Keratinocyte (primary cell): ENCODE results near the gene RIPK1. TPM values are rescaled to one million over a fixed set of nuclear protein-coding genes. Genes with fewer than 3 reads are reported as not detected.

Experiments used
- DNase-seq: peaks from one replicate; pipeline ENCODE4 v3.0.0-alpha.2; 2011; ENCODE audit warnings: low read depth, missing footprints, low spot score
- FAIRE-seq: peaks from 2 replicates; lab custom pipeline; 2011; peaks lifted over from hg19 to GRCh38; lab: Jason Lieb, UNC
- H2AFZ ChIP-seq: 2 replicates; pipeline ENCODE4 v1.6.0; 2012; ENCODE audit warnings: low read length, control low read depth, inconsistent platforms; ENCODE audit not compliant: control insufficient read depth
- H3K27ac ChIP-seq: 2 replicates; pipeline ENCODE4 v1.5.1; 2011; ENCODE audit warnings: low read length; ENCODE audit not compliant: control insufficient read depth, insufficient read depth
- H3K27me3 ChIP-seq: 3 replicates; pipeline ENCODE4 v1.6.0; 2011; ENCODE audit warnings: low read length; ENCODE audit not compliant: control insufficient read depth, insufficient read depth; ENCODE audit errors: extremely low read depth
- H3K36me3 ChIP-seq, 2 experiments: 2 replicates in 1 of 2; 3 replicates in 1 of 2; pipeline ENCODE4 v1.5.1; 2011; ENCODE audit warnings: low read length in 2 of 2, mild to moderate bottlenecking in 1 of 2; ENCODE audit not compliant: control insufficient read depth in 2 of 2, insufficient read depth in 2 of 2; ENCODE audit errors: extremely low read depth in 1 of 2
- H3K4me1 ChIP-seq: 3 replicates; pipeline ENCODE4 v1.5.1; 2011; ENCODE audit warnings: low read length; ENCODE audit not compliant: control insufficient read depth, insufficient read depth; ENCODE audit errors: extremely low read depth
- H3K4me2 ChIP-seq: 3 replicates; pipeline ENCODE4 v1.6.0; 2011; ENCODE audit warnings: low read depth, low read length; ENCODE audit not compliant: control insufficient read depth, insufficient read depth; ENCODE audit errors: extremely low read depth
- H3K4me3 ChIP-seq, 3 experiments: fragments of 200-600 bp in 1 of 3; sonication (generic) in 1 of 3; 2 replicates in 2 of 3; 3 replicates in 1 of 3; pipeline ENCODE4 v1.5.1; 2011 to 2016; ENCODE audit warnings: low read length in 3 of 3, mild to moderate bottlenecking in 3 of 3, control low read depth in 2 of 3, inconsistent platforms in 1 of 3, low read depth in 1 of 3, mixed read lengths in 1 of 3, mixed run types in 1 of 3, moderate library complexity in 1 of 3; ENCODE audit not compliant: control insufficient read depth in 2 of 3, insufficient read depth in 2 of 3; ENCODE audit errors: extremely low read depth in 1 of 3
- H3K79me2 ChIP-seq: 2 replicates; pipeline ENCODE4 v1.6.0; 2012; ENCODE audit warnings: low read length; ENCODE audit not compliant: control insufficient read depth, insufficient read depth
- H3K9ac ChIP-seq: 3 replicates; pipeline ENCODE4 v1.6.0; 2011; ENCODE audit warnings: low read length; ENCODE audit not compliant: control insufficient read depth, insufficient read depth; ENCODE audit errors: extremely low read depth
- H3K9me1 ChIP-seq: 3 replicates; pipeline ENCODE4 v1.6.0; 2011; ENCODE audit warnings: low read length; ENCODE audit not compliant: control insufficient read depth, insufficient read depth; ENCODE audit errors: extremely low read depth
- H3K9me3 ChIP-seq: 2 replicates; pipeline ENCODE4 v1.5.1; 2012; ENCODE audit warnings: low read depth, low read length; ENCODE audit not compliant: control insufficient read depth
- H4K20me1 ChIP-seq: 3 replicates; pipeline ENCODE4 v1.6.0; 2011; ENCODE audit warnings: low read length; ENCODE audit not compliant: control insufficient read depth, insufficient read depth; ENCODE audit errors: extremely low read depth
- CTCF ChIP-seq, 3 experiments: IDR thresholded peaks in 1 of 3; conservative IDR thresholded peaks in 1 of 3; optimal IDR thresholded peaks in 1 of 3; 2 replicates in 2 of 3; 3 replicates in 1 of 3; pipeline versions ENCODE3 to v1.5.1; 2011; ENCODE audit warnings: low read length in 3 of 3, mild to moderate bottlenecking in 3 of 3, moderate library complexity in 2 of 3, control low read depth in 1 of 3, inconsistent platforms in 1 of 3; ENCODE audit not compliant: insufficient read depth in 2 of 3; ENCODE audit errors: extremely low read depth in 1 of 3
- EZH2 ChIP-seq: IDR thresholded peaks from one replicate; pipeline ENCODE4 v1.6.1; 2012; ENCODE audit warnings: inconsistent platforms, mild to moderate bottlenecking, low read length, moderate library complexity
- dilution Hi-C: fragments of 300-500 bp; cut with MboI; formaldehyde crosslinking; loops from one replicate; pipeline ENCODE4 v1.7.0; 2020; ENCODE audit warnings: low sequenced_read_pairs; ENCODE audit not compliant: extremely low pct_ligation_motif_present
- polyA plus RNA-seq, 5 experiments: library from polyadenylated mRNA; depleted of rRNA in 3 of 5; stranded (reverse) in 3 of 5; stranded (forward) in 1 of 5; unstranded in 1 of 5; fragments of >200 nt; gene quantifications; 1 replicate in 1 of 5; 2 replicates in 3 of 5; 3 replicates in 1 of 5; pipeline versions ENCODE4 v1.2.1 to v1.2.3, GENCODE V29; 2011 to 2012; ENCODE audit warnings: missing spikeins in 2 of 5, low read depth in 1 of 5, low replicate concordance in 1 of 5

The RIPK1 gene
- polyA plus RNA-seq, 1 donor (not counting 4 experiments of a cell fraction or from before 2014, with no cell fraction given): 13.8 TPM

GRCh38 chr6:3088446-3088845 lies 20.2 kb downstream of the RIPK1 start:
- FAIRE-seq: no peak
- no peak overlapping the region for H3K27ac ChIP-seq

DNA sequence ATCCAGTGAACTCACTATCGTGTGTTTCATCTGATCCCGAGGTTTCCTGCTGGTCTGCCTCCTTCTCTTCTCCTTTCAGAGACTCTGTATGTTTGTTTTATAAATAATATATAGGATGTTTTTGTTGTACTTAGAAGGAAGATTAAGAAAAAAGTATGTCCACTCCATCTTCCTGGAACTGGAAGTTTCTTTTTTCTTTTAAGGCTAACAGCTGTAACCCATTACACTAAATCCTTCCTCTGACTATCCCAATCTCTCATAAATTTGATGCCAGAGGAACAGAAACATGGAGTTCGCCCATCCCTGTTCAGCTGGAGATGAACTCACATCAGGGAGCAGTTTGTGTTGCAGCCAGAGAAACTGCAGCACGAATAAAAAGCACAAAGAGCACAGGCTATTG lies 20.7 kb downstream of the RIPK1 start:
- FAIRE-seq: no peak
- H3K9ac ChIP-seq: no peak overlapping the region
- dilution Hi-C loops: no loop called here

More at GRCh38 chr6:3088446-3088845, 20.2 kb downstream of the RIPK1 start:
- TF ChIP-seq EZH2 (no peak), CTCF (optimal IDR thresholded peaks at IDR 0.05 in 1 of 3, IDR thresholded peaks at IDR 0.05 in 1 of 3, conservative IDR thresholded peaks at IDR 0.05 in 1 of 3; ENCODE audit: extremely low read depth in 1 of 3, insufficient read depth in 2 of 3, low read length in 3 of 3) (no peak)
- Histone ChIP-seq H3K4me1 (peaks cover 15% of the 10 kb centered on the region), H4K20me1 (no peaks in the 10 kb centered on the region), H3K27me3 (no peaks in the 10 kb centered on the region), H3K9ac (no peak overlapping the region), H3K79me2 (no peaks in the 10 kb centered on the region), H3K4me3 (no peak overlapping the region), H3K9me3 (no peaks in the 10 kb centered on the region), H2AFZ (no peak overlapping the region), H3K4me2 (peak overlapping the region; percentile 4), H3K9me1 (no peaks in the 10 kb centered on the region), H3K36me3 (peaks cover 11 to 13% of the 10 kb centered on the region in 2 experiments)
- peak; percentile 56 for DNase-seq
- dilution Hi-C loops: no loop called here

More for the DNA sequence above, 20.7 kb downstream of the RIPK1 start:
- Histone ChIP-seq H3K79me2 (no peaks in the 10 kb centered on the region), H3K4me1 (peaks cover 15% of the 10 kb centered on the region), H3K36me3 (peaks cover 8 to 12% of the 10 kb centered on the region in 2 experiments), H3K9me1 (no peaks in the 10 kb centered on the region), H3K4me3 (no peak overlapping the region), H3K9me3 (no peaks in the 10 kb centered on the region), H2AFZ (no peak overlapping the region), H3K27ac (no peak overlapping the region), H3K4me2 (no peak overlapping the region), H4K20me1 (no peaks in the 10 kb centered on the region), H3K27me3 (no peaks in the 10 kb centered on the region)
- TF ChIP-seq EZH2: no peak
- no peak for TF ChIP-seq CTCF (optimal IDR thresholded peaks at IDR 0.05 in 1 of 3, IDR thresholded peaks at IDR 0.05 in 1 of 3, conservative IDR thresholded peaks at IDR 0.05 in 1 of 3; ENCODE audit: extremely low read depth in 1 of 3, insufficient read depth in 2 of 3, low read length in 3 of 3)
- DNase-seq: no peak
